Measurements from ENCODE around the gene CNKSR1.

The CNKSR1 gene

DNA sequence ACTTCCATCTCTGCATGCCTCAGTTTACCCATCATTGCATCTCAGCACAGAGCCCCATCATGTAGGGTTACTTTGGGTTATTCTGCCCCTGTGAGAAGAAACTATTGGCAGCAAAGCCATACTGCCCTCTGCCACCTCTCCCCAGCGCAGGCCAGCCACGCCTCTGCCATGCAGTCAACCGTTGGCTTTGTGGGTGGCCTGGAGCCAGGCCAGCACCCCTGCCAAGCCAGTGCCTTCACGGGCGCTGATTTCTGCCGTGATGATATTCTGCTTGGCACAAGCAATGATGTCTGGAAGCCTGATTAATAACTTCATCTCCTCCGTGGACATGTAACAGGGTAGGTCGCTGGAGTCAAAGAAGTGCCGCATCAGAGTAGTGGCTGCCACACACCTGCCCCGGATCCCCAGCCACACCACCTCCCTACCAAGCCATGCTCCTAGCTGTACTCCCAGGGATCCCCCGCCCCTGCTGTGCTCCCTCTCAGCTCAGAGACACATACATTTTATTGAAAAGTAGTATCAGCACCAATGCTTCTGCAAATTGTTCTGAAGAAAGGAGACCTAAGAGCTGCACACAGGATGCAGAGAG, 41.7 kb downstream of the CNKSR1 start (continued):
- TF ChIP-seq, protein P1, sequence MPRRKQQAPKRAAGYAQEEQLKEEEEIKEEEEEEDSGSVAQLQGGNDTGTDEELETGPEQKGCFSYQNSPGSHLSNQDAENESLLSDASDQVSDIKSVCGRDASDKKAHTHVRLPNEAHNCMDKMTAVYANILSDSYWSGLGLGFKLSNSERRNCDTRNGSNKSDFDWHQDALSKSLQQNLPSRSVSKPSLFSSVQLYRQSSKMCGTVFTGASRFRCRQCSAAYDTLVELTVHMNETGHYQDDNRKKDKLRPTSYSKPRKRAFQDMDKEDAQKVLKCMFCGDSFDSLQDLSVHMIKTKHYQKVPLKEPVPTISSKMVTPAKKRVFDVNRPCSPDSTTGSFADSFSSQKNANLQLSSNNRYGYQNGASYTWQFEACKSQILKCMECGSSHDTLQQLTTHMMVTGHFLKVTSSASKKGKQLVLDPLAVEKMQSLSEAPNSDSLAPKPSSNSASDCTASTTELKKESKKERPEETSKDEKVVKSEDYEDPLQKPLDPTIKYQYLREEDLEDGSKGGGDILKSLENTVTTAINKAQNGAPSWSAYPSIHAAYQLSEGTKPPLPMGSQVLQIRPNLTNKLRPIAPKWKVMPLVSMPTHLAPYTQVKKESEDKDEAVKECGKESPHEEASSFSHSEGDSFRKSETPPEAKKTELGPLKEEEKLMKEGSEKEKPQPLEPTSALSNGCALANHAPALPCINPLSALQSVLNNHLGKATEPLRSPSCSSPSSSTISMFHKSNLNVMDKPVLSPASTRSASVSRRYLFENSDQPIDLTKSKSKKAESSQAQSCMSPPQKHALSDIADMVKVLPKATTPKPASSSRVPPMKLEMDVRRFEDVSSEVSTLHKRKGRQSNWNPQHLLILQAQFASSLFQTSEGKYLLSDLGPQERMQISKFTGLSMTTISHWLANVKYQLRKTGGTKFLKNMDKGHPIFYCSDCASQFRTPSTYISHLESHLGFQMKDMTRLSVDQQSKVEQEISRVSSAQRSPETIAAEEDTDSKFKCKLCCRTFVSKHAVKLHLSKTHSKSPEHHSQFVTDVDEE (CRISPR knock-in tag; IDR thresholded peaks at IDR 0.05) = no peak
- TF ChIP-seq CSDC2 (CRISPR knock-in tag; IDR thresholded peaks at IDR 0.05) = no peak

DNA sequence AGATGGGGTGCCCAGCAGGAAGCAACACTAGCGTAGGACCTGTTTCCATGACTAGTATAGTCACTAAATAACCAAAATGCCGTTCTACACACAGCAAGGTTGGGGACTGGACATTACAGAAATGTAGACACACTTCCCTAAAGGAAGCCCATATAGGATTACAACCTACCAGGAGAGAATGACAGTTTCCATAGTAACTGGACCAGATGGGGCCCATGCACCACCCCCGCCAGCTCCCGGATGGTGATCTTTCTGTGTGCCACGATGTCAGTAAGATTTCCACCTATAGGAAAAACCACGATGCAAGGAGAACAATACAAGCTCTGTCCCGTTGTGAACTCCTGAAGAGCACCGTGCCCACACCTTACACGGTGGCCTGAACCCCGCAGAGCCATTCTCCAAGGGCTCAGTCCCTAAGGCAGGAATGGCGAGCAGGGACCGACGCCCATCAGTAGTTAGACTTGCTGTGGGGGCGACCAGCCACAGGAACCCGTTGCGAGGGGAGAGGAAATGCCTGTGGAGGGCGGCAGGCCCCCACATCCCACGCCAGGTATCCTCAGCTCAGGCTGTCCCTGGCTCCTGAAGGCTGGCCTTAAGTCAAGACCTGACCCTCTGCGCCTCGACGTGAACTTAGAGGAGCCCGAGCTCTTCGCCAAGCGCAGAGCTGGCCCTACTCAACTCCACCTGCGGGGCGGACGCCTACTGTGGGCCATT, 43.1 kb downstream of the CNKSR1 start:
- ATAC-seq = no peak
- TF ChIP-seq CSDC2 (CRISPR knock-in tag; IDR thresholded peaks at IDR 0.05) (no peak), BACH2 (CRISPR knock-in tag; IDR thresholded peaks at IDR 0.05; ENCODE audit: borderline replicate concordance) (no peak), ZNF565 (CRISPR knock-in tag; conservative IDR thresholded peaks at IDR 0.05; ENCODE audit: low read depth) (no peak), GLIS3 (CRISPR knock-in tag; IDR thresholded peaks at IDR 0.05) (no peak), ARNTL (CRISPR knock-in tag; IDR thresholded peaks at IDR 0.05; ENCODE audit: borderline replicate concordance, low read depth) (no peak), ISL1 (CRISPR knock-in tag; IDR thresholded peaks at IDR 0.05) (no peak), OSR1 (CRISPR knock-in tag; IDR thresholded peaks at IDR 0.05) (no peak), TCF4 (CRISPR knock-in tag; IDR thresholded peaks at IDR 0.05; ENCODE audit: borderline replicate concordance) (no peak), PPARA (CRISPR knock-in tag; IDR thresholded peaks at IDR 0.05; ENCODE audit: borderline replicate concordance) (no peak), ZNF8 (CRISPR knock-in tag; IDR thresholded peaks at IDR 0.05) (no peak), ZFP30 (CRISPR knock-in tag; IDR thresholded peaks at IDR 0.05) (no peak), ZNF70 (CRISPR knock-in tag; IDR thresholded peaks at IDR 0.05) (no peak), SNAI2 (CRISPR knock-in tag; IDR thresholded peaks at IDR 0.05) (no peak), ZFP3 (CRISPR knock-in tag; IDR thresholded peaks at IDR 0.05) (no peak), TOX (CRISPR knock-in tag; IDR thresholded peaks at IDR 0.05; ENCODE audit: borderline replicate concordance) (no peak), RARB (CRISPR knock-in tag; IDR thresholded peaks at IDR 0.05) (no peak), ESRRG (CRISPR knock-in tag; IDR thresholded peaks at IDR 0.05) (no peak)
- TF ChIP-seq, protein P2, sequence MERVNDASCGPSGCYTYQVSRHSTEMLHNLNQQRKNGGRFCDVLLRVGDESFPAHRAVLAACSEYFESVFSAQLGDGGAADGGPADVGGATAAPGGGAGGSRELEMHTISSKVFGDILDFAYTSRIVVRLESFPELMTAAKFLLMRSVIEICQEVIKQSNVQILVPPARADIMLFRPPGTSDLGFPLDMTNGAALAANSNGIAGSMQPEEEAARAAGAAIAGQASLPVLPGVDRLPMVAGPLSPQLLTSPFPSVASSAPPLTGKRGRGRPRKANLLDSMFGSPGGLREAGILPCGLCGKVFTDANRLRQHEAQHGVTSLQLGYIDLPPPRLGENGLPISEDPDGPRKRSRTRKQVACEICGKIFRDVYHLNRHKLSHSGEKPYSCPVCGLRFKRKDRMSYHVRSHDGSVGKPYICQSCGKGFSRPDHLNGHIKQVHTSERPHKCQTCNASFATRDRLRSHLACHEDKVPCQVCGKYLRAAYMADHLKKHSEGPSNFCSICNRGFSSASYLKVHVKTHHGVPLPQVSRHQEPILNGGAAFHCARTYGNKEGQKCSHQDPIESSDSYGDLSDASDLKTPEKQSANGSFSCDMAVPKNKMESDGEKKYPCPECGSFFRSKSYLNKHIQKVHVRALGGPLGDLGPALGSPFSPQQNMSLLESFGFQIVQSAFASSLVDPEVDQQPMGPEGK (CRISPR knock-in tag; IDR thresholded peaks at IDR 0.05; ENCODE audit: borderline replicate concordance) = no peak
- TF ChIP-seq, protein P3, sequence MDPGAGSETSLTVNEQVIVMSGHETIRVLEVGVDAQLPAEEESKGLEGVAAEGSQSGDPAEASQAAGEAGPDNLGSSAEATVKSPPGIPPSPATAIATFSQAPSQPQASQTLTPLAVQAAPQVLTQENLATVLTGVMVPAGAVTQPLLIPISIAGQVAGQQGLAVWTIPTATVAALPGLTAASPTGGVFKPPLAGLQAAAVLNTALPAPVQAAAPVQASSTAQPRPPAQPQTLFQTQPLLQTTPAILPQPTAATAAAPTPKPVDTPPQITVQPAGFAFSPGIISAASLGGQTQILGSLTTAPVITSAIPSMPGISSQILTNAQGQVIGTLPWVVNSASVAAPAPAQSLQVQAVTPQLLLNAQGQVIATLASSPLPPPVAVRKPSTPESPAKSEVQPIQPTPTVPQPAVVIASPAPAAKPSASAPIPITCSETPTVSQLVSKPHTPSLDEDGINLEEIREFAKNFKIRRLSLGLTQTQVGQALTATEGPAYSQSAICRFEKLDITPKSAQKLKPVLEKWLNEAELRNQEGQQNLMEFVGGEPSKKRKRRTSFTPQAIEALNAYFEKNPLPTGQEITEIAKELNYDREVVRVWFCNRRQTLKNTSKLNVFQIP (CRISPR knock-in tag; IDR thresholded peaks at IDR 0.05; ENCODE audit: borderline replicate concordance, low read depth) = no peak
- TF ChIP-seq, protein P4, sequence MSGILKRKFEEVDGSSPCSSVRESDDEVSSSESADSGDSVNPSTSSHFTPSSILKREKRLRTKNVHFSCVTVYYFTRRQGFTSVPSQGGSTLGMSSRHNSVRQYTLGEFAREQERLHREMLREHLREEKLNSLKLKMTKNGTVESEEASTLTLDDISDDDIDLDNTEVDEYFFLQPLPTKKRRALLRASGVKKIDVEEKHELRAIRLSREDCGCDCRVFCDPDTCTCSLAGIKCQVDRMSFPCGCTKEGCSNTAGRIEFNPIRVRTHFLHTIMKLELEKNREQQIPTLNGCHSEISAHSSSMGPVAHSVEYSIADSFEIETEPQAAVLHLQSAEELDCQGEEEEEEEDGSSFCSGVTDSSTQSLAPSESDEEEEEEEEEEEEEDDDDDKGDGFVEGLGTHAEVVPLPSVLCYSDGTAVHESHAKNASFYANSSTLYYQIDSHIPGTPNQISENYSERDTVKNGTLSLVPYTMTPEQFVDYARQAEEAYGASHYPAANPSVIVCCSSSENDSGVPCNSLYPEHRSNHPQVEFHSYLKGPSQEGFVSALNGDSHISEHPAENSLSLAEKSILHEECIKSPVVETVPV (CRISPR knock-in tag; IDR thresholded peaks at IDR 0.05) = no peak

DNA sequence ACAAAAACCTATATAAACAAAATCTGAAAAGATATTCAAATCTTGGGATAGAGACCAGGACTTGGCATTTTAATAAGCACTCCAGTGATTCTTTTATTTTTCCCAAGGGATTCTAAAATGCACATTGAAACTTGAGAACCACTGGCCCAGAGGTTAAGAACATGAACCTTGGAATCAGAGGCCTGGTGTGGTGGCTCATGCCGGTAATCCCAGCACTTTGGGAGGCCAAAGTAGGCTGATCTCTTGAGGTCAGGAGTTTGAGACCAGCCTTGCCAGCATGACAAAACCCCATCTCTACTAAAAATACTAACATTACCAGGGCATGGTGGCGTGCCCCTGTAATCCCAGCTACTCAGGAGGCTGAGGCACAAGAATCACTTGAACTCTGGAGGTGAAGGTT, 43.8 kb downstream of the CNKSR1 start:
- no peak for ATAC-seq
- no peak for TF ChIP-seq ESRRG (CRISPR knock-in tag; IDR thresholded peaks at IDR 0.05)

DNA sequence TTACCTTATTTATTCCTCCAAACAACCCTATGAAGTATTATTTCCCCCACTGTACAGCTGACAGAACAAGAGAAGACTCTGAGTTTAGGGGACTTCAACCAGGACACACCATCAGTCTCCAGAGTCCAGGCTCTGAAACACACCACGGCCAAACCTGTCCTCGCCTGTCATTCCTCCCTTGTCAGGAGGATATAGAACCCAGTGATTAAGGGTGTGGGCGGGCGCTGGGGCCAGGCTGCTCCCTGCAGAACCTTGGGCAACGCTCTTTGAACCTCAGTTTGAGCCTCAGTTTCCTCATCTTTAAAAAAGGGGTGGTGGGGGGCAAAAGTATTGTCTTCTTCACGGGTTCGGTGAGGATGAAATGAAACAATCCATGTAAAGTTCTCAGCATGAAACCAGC, 47.3 kb downstream of the CNKSR1 start:
- TF ChIP-seq PPARA (CRISPR knock-in tag; IDR thresholded peaks at IDR 0.05; ENCODE audit: borderline replicate concordance) (no peak), SNAI2 (CRISPR knock-in tag; IDR thresholded peaks at IDR 0.05) (no peak)
- TF ChIP-seq, protein P1 (CRISPR knock-in tag; IDR thresholded peaks at IDR 0.05) = no peak
- no peak for ATAC-seq

All from SK-N-SH treated with all-trans-retinoic acid at 6 μM for 48 hours (cell line).